SHP77 treated with DMSO at 0.1 percent for 48 hours (cell line): Measurements from ENCODE around the gene KRT34.
"Not testable (repeated sequence)": the region's sequence is repeated elsewhere in the genome, so short reads cannot be mapped to it uniquely, and the experiment has no call there.

Experiments used
- DNase-seq: peaks from one replicate; lab custom pipeline; 2025; lab: John Stamatoyannopoulos, UW

Gene KRT34

DNA sequence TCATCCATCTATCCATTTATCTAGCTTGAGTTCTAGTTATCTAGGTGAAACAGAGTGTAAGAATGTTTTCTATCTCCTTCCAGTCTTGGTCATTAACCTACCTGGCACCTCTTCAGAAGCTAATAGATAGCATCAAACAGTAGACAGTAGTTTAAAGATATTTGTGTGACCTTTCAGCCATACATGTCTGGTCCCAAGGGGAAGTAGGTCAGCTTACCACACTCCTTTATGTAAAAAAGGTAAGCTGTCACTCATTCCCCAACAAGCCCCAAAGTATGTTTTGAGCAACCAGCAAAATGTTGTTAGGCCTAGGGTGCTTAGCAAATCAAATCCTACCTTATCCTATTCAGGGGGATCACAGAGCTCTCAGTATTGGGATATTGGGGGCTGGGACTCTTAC, 16.0 kb downstream of the KRT34 start:
- no peak for DNase-seq

GRCh38 chr17:41363881-41364280, 18.2 kb downstream of the KRT34 start:
- DNase-seq: no peak

DNA sequence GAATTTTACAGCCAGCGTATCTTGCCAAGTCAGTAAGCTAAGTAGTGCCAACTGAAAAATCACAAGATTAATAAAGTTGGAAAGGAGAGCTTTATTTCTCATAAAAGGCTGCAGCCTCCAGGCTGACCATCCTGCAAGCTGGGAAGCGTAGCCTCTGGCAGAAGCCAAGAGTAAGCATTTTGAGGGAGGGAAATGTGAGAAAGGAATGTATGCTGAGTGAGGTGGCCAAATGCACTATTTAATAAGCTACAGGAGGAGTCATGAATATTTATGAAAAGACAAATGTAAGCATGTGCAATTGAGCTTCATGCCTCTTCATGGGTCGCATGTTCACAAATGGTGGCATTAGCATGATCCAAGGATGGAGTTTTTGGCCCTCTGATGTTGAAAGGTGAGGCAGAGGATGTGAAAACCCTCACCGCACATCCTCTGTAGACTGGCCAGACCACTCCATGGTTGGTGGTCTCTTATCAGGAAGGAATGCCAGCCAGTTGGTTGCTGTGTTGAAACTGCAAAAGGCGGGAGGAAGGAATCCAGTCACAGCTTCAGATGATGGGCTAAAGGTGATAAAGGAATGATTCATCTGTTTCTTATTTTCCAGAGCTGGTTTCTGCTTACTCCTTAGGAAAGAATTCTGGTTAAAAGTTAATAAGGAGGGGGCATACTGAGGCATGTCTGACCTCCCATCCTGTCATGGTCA, 21.7 kb downstream of the KRT34 start:
- DNase-seq: no peak

DNA sequence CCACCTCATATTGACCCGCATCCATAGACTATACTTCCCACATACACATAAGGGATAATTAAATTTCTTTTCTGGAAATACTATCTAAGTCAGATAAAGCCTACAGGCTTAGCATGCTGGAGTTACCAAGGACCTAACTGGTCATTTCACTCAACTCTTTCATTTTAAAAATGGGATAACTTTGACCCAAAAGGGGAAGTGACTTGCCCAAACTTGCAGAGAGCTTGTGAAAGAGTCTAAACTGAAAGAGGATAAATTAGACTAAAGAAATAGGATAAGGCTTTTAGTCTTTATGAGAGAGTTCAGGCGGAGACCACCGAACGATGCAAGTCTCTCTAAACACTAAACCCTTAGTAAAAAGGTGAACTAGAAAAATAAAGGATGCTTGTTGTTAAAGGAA, 27.6 kb downstream of the KRT34 start:
- DNase-seq: no peak

DNA sequence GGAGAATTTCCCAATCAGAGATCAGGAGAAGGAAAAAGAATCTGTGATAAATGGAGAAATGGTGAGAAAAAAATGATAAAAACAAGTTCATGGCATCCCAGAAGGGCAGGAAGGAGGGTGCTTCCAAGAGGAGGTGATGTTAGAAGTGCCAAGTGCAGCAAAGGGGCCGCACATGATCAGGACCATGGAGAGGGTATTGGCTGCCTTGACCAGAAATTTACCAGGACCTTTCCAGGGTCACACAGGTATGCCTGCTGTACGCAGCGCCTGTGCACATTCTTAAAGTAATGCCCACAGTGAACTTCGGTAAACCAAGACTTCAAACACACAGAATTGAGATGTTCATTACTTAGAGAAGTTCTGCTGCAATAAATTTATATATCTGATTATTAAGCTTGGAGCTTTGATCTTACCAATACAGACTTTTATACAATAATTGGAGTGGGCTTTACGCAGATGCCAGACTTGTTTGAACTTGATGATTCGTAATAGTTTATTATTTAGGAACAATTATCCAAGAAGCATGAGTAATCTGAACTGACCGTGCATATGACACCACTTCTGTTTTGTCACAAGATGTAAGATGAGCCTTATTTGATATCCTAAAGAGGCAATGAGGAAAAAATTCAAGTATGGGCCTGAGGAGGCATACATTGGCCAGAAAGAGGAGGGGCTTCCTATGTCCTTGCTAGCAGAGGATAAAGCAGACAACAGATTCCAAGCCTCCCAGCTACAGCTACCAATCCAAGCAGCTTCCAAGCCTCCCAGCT, 29.3 kb downstream of the KRT34 start:
- no peak for DNase-seq

- no peak for DNase-seq
Measured at GRCh38 chr17:41351177-41351576, 30.9 kb downstream of the KRT34 start.

DNA sequence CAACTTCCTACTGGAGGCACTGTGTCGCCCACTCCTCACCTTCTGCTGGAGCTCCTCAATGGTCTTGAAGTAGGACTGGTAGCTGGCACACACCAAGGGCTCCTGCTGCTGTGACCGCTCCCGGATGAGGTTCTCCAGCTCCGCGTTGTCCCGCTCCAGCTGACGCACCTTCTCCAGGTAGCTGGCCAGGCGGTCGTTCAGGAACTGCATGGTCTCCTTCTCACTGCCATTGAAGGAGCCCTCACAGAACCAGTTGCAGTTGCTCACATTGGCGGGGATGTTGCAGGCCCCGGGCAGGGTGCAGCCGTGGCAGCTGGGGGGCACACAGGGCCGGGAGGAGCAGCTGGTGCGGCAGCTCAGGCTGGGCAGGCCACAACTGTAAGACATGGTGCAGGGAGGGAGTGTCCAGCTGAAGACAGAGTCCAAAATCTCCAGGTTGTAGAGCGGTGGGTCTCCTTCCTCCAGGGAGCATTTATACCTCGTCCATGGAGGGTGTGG, 31.7 kb downstream of the KRT34 start, which contains the start of gene KRT33A:
Gene KRT33A, minus strand, starts transcription at position 448 of the 498 bp plus-strand sequence. Its CDS starts 61 bp downstream, at position 387.
- not testable (repeated sequence) for DNase-seq

DNA sequence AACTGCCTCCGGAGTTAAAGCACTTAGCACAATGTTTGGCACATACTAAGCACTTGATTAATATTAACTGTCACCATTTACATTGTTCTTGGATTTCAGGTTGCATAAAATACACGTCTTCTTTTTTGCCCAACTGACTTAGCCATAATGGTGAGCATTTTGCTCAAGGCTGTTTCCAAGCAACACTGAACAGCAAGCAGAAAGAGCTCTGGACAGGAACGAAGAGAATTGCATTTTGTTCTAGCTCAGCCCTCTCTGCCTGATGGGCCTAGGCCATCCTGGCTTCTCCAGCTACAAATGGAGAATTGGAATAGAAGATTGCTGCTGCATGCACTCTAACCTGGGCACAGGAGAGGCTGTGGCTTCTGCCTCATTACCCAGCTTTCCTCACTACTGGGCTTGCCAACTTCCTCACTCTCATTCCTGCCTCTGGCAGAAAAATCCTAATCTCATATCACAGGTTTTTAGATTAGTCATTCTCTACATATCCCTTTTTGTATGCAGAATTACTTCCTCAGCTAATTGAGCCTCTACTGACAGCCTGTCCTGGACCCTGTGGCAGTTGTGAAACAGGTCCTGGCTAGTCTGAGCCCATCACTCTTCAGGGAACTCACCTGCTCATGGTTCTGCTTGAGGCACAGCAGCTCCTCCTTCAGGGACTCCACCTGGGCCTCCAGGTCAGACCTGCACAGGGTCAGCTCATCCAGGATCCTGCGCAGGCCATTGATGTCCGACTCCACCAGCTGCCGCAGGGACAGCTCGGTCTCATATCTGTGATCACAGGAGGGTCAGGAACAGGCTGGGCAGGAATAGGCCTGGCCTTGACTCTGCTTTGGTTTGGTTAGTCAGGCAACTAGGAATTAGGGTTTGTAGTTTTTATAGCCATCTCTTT, 34.0 kb downstream of the KRT34 start:
- DNase-seq: no peak

GRCh38 chr17:41346421-41346820, 35.7 kb downstream of the KRT34 start:
- not testable (repeated sequence) for DNase-seq

DNA sequence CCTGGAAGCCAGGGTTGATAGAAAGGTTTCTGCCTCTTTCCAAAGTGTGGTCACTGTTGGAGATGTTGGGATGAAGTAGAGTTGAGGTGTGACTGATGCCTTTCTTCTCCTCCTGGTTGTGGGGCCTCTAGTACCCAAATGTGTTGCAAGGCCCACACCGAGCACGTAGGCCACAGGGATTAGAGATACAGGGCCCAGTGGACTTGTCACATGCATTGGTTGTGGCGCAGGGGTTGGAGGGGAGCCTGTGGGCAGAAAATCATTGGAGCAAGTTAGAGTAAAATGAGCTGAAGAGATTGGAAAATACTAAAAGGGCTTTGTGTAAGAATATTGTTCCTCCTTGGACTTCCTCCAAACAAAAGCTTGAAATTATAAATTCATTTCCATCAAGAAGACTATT, 36.1 kb downstream of the KRT34 start:
- DNase-seq: no peak

DNA sequence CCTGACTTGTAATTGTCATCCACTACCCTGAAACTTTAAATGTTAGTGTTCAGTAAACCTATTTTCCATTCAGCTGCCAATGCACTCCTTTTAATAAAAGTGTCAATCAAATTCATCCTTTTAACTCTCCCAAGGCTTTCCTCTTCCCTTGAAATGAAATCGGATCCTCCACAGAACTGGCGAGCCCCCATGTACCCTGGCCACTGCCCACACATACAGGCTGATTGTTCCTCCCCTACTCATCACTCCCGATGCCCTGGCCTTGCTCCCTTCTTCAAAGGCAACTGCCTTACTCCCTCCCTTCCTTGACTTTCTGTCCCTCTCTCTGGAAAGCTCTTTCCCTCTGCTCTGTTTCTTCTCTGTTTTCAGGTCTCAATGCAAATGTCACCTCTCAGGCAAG, 39.1 kb downstream of the KRT34 start:
- DNase-seq: no peak

- no peak for DNase-seq
Measured at GRCh38 chr17:41340934-41341861, 40.9 kb downstream of the KRT34 start.

DNA sequence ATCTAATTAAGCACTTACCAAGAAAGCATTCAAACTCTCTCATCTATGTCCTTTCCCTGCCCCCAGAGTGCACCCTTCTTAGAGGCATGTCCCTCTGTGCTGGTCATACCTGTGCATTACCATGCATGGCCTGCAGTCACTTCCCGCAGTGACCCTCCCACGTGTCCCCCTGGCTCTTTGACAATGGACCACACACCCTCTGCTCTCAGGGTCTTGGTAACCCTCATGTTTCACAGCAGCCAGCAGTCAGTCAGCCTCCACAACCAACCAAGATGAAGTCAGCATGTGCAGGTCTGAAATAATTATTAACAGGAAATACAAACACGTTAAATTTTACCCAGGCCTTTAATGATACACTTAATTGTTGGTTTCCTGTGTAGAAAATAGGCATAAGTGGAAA, 41.6 kb downstream of the KRT34 start:
- no peak for DNase-seq

DNA sequence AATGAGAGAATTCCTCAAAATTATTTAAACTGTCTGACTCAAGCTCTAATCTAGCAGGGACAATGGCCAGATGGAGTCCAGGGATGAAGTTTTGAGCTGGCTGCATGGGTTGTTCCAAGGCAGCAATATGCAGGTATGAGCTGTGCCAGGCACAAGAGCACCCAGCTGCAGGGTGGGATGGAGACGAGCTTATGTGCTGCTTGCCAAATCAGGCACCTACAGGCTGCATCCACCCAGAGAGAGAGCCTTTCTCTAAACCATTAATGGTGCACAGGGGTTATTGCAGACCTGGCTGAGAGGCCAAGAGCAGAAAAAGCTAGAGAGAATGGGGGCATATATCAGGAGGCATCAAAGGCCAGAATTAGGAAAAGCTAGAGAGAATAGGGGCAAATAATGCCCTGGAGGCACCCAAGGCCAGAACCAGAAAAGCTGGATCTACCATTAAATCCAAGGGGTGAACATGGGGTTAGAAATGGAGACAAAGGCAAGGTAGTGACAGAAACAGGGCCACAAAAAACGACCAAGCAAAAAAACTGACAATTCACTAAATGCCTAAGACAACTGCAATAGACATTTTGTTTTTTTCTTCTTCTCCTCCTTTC, 42.4 kb downstream of the KRT34 start:
- DNase-seq: no peak

GRCh38 chr17:41338961-41339485, 43.1 kb downstream of the KRT34 start:
- no peak for DNase-seq

GRCh38 chr17:41335747-41336146, 46.4 kb downstream of the KRT34 start:
- no peak for DNase-seq

GRCh38 chr17:41334385-41335305, 47.5 kb downstream of the KRT34 start:
- DNase-seq: no peak

- DNase-seq: no peak
Measured at GRCh38 chr17:41333836-41334235, 48.3 kb downstream of the KRT34 start.

DNA sequence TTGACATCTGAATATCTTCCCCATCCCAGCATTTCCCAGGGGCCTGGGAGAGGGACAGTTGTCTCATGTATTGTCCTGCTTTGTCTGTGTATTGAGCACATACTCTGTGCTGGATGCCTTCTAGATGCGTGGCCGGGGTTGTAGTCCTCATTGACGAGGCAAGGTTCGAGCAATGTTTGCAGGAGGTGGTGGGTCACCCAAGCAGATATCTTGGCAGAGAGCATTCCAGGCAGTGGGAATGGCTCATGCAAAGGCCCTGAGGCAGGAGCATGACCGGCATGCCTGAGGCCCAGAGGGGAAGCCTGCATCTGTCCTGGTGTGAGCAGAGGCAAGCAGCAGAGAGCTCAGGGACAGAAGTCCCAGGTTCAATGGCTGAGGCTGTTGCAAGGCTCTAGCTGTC, 49.0 kb downstream of the KRT34 start:
- no peak for DNase-seq
